ENCODE data around the gene FN3KRP. TPM values are rescaled to one million over a fixed set of nuclear protein-coding genes. Genes with fewer than 3 reads are reported as not detected.
A peak's percentile ranks its signal among the peaks of the same experiment; 100 is the strongest.

FN3KRP gene
- total RNA-seq, 2 experiments from 2014 or later: 36.7 to 40.5 TPM

DNA sequence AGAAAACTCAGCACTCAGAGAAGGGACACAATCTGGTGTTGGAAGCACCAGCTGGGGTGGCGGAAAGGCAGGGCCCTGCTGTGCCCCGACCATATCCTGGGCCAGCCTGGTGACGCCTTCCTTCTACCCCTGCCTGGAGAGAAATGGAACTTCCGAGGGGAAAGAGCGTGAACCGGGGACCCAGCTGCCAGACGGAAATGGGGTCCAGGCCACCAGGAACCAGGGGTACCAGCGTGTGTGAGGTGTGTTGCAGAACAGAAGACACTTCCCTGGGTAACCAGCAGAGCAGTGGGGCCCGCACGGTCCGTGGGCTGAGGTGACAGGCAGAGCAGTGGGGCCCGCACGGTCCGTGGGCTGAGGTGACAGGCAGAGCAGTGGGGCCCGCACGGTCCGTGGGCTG is 24.8 kb upstream of the FN3KRP start:
- ChIA-PET CTCF (no interaction called here), POLR2A (no interaction called here)
- H3K27ac Mint-ChIP-seq: no peak overlapping the region
- H3K4me1 Mint-ChIP-seq (ENCODE audit: low read depth): peaks cover 4% of the 10 kb centered on the region
- peaks cover 14% of the 10 kb centered on the region for H3K9me3 Mint-ChIP-seq
- no peak for DNase-seq
- H3K4me3 Mint-ChIP-seq: no peak overlapping the region
- H3K36me3 Mint-ChIP-seq: peaks cover 9% of the 10 kb centered on the region
- no peaks in the 10 kb centered on the region for H3K27me3 Mint-ChIP-seq
- intact Hi-C loops (cut with micrococcal nuclease): no loop called here

DNA sequence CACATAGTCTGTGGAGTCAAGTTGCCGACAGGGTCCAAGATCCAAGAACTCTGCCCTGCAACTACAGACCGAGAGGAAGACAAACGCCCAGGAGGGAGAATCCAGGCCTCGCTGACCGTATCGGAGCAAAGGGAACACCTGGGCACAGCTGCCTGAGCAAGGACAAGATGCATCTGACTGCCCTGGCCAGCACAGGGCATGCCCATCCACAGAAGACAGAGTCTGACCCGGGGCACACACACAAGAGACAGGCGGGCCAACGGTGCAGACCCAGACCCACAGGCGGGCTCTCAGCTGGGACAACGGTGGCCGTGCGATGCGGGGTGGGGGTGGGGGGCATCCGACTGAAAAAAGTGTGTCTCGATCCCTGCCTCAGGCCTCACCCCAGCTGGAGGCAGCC is 24.2 kb upstream of the FN3KRP start:
- H3K4me3 Mint-ChIP-seq: no peak overlapping the region
- peaks cover 8% of the 10 kb centered on the region for H3K4me1 Mint-ChIP-seq (ENCODE audit: low read depth)
- DNase-seq: no peak
- intact Hi-C loops (cut with micrococcal nuclease): no loop called here
- POLR2A ChIA-PET: interaction anchor here (0.7 kb wide), 1 partner anchor 33 kb away, joined by 3 read pairs; no protein-coding TSS in a partner anchor
- H3K27me3 Mint-ChIP-seq: no peaks in the 10 kb centered on the region
- H3K36me3 Mint-ChIP-seq: peaks cover 9% of the 10 kb centered on the region
- no peak overlapping the region for H3K27ac Mint-ChIP-seq
- CTCF ChIA-PET: no interaction called here
- H3K9me3 Mint-ChIP-seq: peaks cover 14% of the 10 kb centered on the region

DNA sequence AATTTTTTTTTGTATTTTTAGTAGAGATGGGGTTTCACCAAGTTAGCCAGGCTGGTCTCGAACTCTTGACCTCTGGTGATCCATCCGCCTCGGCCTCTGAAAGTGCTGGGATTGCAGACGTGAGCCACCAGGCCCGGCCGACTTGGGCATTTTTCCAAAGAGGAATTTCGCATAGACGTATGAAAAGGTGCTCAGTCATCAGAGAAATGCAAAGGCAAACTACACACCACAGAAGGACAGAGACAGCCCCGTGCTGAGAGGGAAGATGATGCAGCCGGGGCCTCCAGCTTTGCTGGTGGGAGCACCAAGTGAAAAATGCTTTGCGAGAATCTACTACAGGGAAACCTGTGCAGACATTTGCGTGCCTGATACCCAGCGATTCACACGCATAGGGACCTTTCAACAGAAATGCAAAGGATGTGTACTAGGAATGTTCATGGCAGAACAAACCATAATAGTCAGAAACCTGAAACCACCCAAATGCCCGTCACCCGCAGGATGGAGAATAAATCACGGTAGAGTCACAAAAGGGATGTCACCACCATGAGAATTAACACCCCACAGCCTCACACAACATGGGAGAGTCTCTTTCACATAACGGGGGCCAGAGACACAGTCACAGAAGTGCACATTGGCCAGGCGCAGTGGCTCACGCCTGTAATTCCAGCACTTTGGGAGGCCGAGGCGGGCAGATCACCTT is 23.2 kb upstream of the FN3KRP start:
- intact Hi-C loops (cut with micrococcal nuclease): no loop called here
- Mint-ChIP-seq H3K4me3 (no peak overlapping the region), H3K9me3 (peaks cover 14% of the 10 kb centered on the region), H3K27me3 (no peaks in the 10 kb centered on the region), H3K36me3 (peaks cover 9% of the 10 kb centered on the region), H3K27ac (no peak overlapping the region), H3K4me1 (ENCODE audit: low read depth) (peaks cover 10% of the 10 kb centered on the region)
- ChIA-PET POLR2A (interaction anchor here (0.7 kb wide), 1 partner anchor 34 kb away, joined by 3 read pairs; no protein-coding TSS in a partner anchor), CTCF (no interaction called here)
- no peak for DNase-seq

DNA sequence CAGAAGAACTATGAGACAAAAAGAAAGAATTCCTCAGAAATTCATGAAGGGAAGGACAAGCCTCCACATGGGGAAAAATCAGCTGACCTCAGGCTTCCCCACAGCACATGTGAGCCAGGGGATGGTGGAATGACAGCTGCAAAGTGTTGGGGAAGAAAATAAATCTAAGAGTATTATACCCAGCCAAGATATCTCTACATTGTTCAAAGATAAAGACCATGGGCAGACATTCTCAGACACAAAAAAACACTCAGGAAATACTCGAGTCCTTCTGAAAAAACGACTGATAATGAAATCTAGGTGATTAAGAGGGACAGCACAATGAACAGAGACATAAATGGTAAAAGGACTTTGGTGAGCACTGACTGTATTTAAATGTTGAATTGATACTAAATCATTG is 21.9 kb upstream of the FN3KRP start:
- intact Hi-C loops (cut with micrococcal nuclease): loop anchor here (5.0 kb wide), 1 partner anchor 47 kb away; the partner anchor contains the start of gene WDR45B
- Mint-ChIP-seq H3K27ac (no peak overlapping the region), H3K36me3 (peaks cover 9% of the 10 kb centered on the region), H3K27me3 (no peaks in the 10 kb centered on the region), H3K4me1 (ENCODE audit: low read depth) (peaks cover 12% of the 10 kb centered on the region), H3K9me3 (peaks cover 14% of the 10 kb centered on the region), H3K4me3 (no peak overlapping the region)
- CTCF ChIA-PET: no interaction called here
- POLR2A ChIA-PET: no interaction called here
- DNase-seq: no peak

DNA sequence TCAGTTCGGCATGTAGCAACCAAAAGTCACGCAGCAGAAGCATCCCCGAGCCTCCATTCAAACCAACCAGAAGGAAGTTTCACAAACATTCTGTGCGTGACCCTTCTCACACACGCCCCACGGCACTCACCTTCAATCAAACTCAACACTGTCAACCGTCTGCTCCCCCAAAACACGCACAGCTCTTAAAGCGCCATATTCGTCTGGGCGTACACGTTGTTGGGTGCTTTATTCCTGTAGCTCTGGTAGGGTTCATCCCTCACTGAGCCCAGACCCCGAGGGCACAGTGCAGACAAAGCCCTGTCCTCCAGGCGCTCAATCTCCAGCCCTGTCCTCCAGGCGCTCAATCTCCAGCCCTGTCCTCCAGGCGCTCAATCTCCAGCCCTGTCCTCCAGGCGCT is 20.2 kb upstream of the FN3KRP start:
- no peak for DNase-seq
- ChIA-PET POLR2A (no interaction called here), CTCF (interaction anchor here (0.5 kb wide), 1 partner anchor 142 kb away, joined by 4 read pairs; no protein-coding TSS in a partner anchor)
- Mint-ChIP-seq H3K9me3 (peaks cover 14% of the 10 kb centered on the region), H3K27ac (no peak overlapping the region), H3K4me3 (no peak overlapping the region), H3K27me3 (no peaks in the 10 kb centered on the region), H3K4me1 (ENCODE audit: low read depth) (peaks cover 12% of the 10 kb centered on the region), H3K36me3 (peaks cover 9% of the 10 kb centered on the region)
- intact Hi-C loops (cut with micrococcal nuclease): loop anchor here (5.0 kb wide), 1 partner anchor 49 kb away; the partner anchor contains the start of gene WDR45B

GRCh38 chr17:82696916-82697807 is 19.3 kb upstream of the FN3KRP start:
- H3K27me3 Mint-ChIP-seq: no peaks in the 10 kb centered on the region
- no peak overlapping the region for H3K27ac Mint-ChIP-seq
- intact Hi-C loops (cut with micrococcal nuclease): loop anchor here (5.0 kb wide), 1 partner anchor 50 kb away; the partner anchor contains the start of gene WDR45B
- H3K4me3 Mint-ChIP-seq: peak overlapping the region; percentile 51
- H3K9me3 Mint-ChIP-seq: peaks cover 14% of the 10 kb centered on the region
- H3K36me3 Mint-ChIP-seq: peaks cover 9% of the 10 kb centered on the region
- peaks cover 8% of the 10 kb centered on the region for H3K4me1 Mint-ChIP-seq (ENCODE audit: low read depth)
- ChIA-PET CTCF (no interaction called here), POLR2A (no interaction called here)
- DNase-seq: peak; percentile 38

GRCh38 chr17:82697808-82698064 is 18.8 kb upstream of the FN3KRP start:
- H3K36me3 Mint-ChIP-seq: peaks cover 9% of the 10 kb centered on the region
- ChIA-PET POLR2A (no interaction called here), CTCF (no interaction called here)
- H3K9me3 Mint-ChIP-seq: peaks cover 14% of the 10 kb centered on the region
- no peak overlapping the region for H3K27ac Mint-ChIP-seq
- no peak for DNase-seq
- H3K27me3 Mint-ChIP-seq: no peaks in the 10 kb centered on the region
- H3K4me3 Mint-ChIP-seq: peak overlapping the region; percentile 32
- peaks cover 8% of the 10 kb centered on the region for H3K4me1 Mint-ChIP-seq (ENCODE audit: low read depth)
- intact Hi-C loops (cut with micrococcal nuclease): loop anchor here (1.0 to 5.0 kb wide), 3 partner anchors 19 to 54 kb away; partner anchors contain the start of genes FN3KRP and WDR45B

DNA sequence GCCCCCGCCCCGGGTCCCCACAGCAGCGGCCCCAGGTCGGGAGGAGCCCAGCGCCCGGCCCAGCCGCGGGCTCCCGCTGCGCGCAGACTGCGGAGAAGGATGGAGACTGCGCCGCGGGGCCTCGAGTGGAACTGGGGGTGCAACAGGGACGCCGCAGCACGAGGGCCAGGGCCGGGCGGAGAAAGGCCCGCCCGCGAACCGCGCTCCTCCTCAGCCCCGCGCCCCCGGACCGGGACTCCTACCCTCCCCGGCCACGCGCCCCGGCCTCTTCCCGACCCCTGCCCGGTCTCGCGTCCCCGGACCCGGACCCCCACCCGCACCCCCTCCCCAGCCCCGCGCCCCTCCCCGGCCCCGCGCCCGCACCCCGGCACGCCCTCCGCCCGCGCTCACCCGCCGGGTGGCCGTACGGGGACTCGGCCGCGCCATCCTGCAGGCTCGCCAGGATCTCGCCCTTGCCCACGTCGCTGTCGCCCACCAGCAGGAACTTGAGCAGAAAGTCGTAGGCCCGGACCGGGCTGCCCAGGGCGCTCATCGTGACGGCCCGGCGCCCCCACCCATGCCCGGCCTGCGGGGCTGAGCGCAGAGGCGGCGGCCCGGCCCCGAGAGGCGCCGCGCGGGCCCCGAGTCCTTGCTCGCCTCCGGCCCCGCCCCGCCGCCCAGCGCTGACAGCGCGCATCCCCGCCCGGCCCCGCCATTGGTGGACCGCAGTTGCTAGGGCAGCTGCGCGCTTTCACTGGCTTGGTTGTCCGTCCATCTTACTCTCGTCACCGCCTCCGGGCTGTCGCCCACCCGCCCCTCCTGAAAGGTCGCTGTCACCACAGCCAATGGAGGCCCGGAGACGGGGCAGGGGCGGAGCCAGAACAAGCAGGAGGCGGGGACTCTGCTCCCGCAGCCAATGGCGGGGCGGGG is 18.2 kb upstream of the FN3KRP start, which contains the start of gene RAB40B:
Gene RAB40B (minus strand): TSS at position 634 of the 909 bp plus-strand sequence. CDS start 102 bp downstream, at position 532.
- intact Hi-C loops (cut with micrococcal nuclease): loop anchor here (1.0 to 5.0 kb wide), 3 partner anchors 18 to 53 kb away; partner anchors contain the start of genes FN3KRP and WDR45B
- Mint-ChIP-seq H3K9me3 (peaks cover 14% of the 10 kb centered on the region), H3K27me3 (no peaks in the 10 kb centered on the region), H3K36me3 (peaks cover 8% of the 10 kb centered on the region), H3K4me3 (peak within 1 kb of the TSS; percentile 71), H3K27ac (no peak within 1 kb of the TSS), H3K4me1 (ENCODE audit: low read depth) (peaks cover 8% of the 10 kb centered on the region)
- CTCF ChIA-PET: no interaction called here
- POLR2A ChIA-PET: no interaction called here
- peak; percentile 99 for DNase-seq

DNA sequence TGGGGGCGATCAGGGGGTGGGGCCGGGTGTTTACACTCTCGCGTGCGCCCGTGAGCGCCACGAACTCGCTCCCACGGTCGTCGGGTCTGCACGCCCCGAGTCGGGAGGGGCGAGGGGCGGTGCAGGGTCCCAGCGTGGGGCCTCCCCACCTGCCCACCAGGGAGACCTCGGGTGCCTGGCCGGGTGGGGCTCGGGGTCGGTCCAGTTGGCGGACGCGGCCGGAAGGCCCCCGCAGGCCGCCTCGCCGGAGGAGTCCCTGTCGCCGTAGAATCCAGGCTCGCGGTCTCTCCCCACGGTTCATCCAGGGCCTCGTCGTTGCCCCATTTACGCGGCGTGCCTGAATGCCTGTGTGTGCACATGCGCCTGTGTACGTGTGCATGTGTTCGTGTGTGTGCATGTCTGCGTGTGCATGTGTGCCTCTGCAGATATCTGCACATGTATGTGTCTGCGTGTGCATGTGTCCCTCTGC is 17.5 kb upstream of the FN3KRP start:
- Mint-ChIP-seq H3K4me1 (ENCODE audit: low read depth) (peaks cover 8% of the 10 kb centered on the region), H3K27me3 (no peaks in the 10 kb centered on the region), H3K4me3 (peak overlapping the region; percentile 71), H3K27ac (no peak overlapping the region), H3K9me3 (peaks cover 11% of the 10 kb centered on the region), H3K36me3 (peaks cover 6% of the 10 kb centered on the region)
- ChIA-PET CTCF (no interaction called here), POLR2A (no interaction called here)
- no peak for DNase-seq
- intact Hi-C loops (cut with micrococcal nuclease): loop anchor here (1.0 to 5.0 kb wide), 3 partner anchors 17 to 52 kb away; partner anchors contain the start of genes FN3KRP and WDR45B

- Mint-ChIP-seq H3K9me3 (peaks cover 5% of the 10 kb centered on the region), H3K36me3 (peaks cover 3% of the 10 kb centered on the region), H3K27me3 (no peaks in the 10 kb centered on the region), H3K4me3 (peak overlapping the region; percentile 71), H3K27ac (no peak overlapping the region), H3K4me1 (ENCODE audit: low read depth) (peaks cover 8% of the 10 kb centered on the region)
- POLR2A ChIA-PET: no interaction called here
- CTCF ChIA-PET: no interaction called here
- DNase-seq: no peak
- intact Hi-C loops (cut with micrococcal nuclease): loop anchor here (5.0 kb wide), 1 partner anchor 52 kb away; the partner anchor contains the start of gene WDR45B
Measured at GRCh38 chr17:82699551-82699950, 17.0 kb upstream of the FN3KRP start.

- H3K27me3 Mint-ChIP-seq: no peaks in the 10 kb centered on the region
- intact Hi-C loops (cut with micrococcal nuclease): no loop called here
- H3K4me1 Mint-ChIP-seq (ENCODE audit: low read depth): peaks cover 2% of the 10 kb centered on the region
- no peaks in the 10 kb centered on the region for H3K9me3 Mint-ChIP-seq
- H3K4me3 Mint-ChIP-seq: no peak overlapping the region
- ChIA-PET CTCF (no interaction called here), POLR2A (no interaction called here)
- H3K36me3 Mint-ChIP-seq: no peaks in the 10 kb centered on the region
- DNase-seq: no peak
- H3K27ac Mint-ChIP-seq: no peak overlapping the region
Measured at GRCh38 chr17:82702231-82702927, 14.1 kb upstream of the FN3KRP start.
